LNCaP clone FGC (cell line): ENCODE data around the gene NDST1.

Source experiments
- DNase-seq: peaks from one replicate; pipeline ENCODE4 v3.0.0-alpha.2; 2011; ENCODE audit warnings: low read depth
- H3K4me3 ChIP-seq: 2 replicates; pipeline ENCODE4 v1.5.1; 2011; ENCODE audit warnings: mild to moderate bottlenecking, low read depth, low read length, control low read depth
- CTCF ChIP-seq: IDR thresholded peaks from 2 replicates; pipeline ENCODE4 v1.5.1; 2012; ENCODE audit warnings: mild to moderate bottlenecking; ENCODE audit not compliant: control insufficient read depth, insufficient read depth; ENCODE audit errors: extremely low read depth

Gene NDST1

GRCh38 chr5:150519560-150519945 is 11.6 kb downstream of the NDST1 start:
- no peak for TF ChIP-seq CTCF
- H3K4me3 ChIP-seq: no peak overlapping the region
- no peak for DNase-seq

GRCh38 chr5:150519978-150520377 is 12.0 kb downstream of the NDST1 start:
- no peak for DNase-seq
- no peak for TF ChIP-seq CTCF
- H3K4me3 ChIP-seq: no peak overlapping the region

GRCh38 chr5:150520747-150521521 is 13.0 kb downstream of the NDST1 start:
- no peak for DNase-seq
- H3K4me3 ChIP-seq: no peak overlapping the region
- no peak for TF ChIP-seq CTCF

- TF ChIP-seq CTCF: no peak
- no peak overlapping the region for H3K4me3 ChIP-seq
- no peak for DNase-seq
Observed at GRCh38 chr5:150521522-150521817, 13.5 kb downstream of the NDST1 start.

GRCh38 chr5:150521939-150522503 is 14.1 kb downstream of the NDST1 start:
- no peak for TF ChIP-seq CTCF
- H3K4me3 ChIP-seq: no peak overlapping the region
- DNase-seq: no peak

GRCh38 chr5:150522504-150523414 is 14.8 kb downstream of the NDST1 start:
- TF ChIP-seq CTCF: no peak
- DNase-seq: no peak
- no peak overlapping the region for H3K4me3 ChIP-seq
